ENCODE results near the gene KLK5.

KLK5 gene

GRCh38 chr19:50933640-50934039 is 19.2 kb downstream of the KLK5 start:
- Histone ChIP-seq H3K4me3 (ENCODE audit: low read depth in 1 of 2, low read length in 2 of 2) (no peak overlapping the region), H3K27me3 (ENCODE audit: low read depth, low read length) (peaks cover 3% of the 10 kb centered on the region), H3K36me3 (ENCODE audit: control insufficient read depth in 1 of 2, insufficient read depth in 2 of 2, low read length in 2 of 2) (no peaks in the 10 kb centered on the region), H3K9me3 (ENCODE audit: control insufficient read depth in 1 of 2, low read length in 2 of 2) (no peaks in the 10 kb centered on the region), H3K4me1 (ENCODE audit: control insufficient read depth in 1 of 2, insufficient read depth in 2 of 2, low read length in 2 of 2) (no peaks in the 10 kb centered on the region), H3K27ac (ENCODE audit: low read length) (no peak overlapping the region)

GRCh38 chr19:50932690-50933083 is 20.2 kb downstream of the KLK5 start:
- H3K27me3 ChIP-seq (ENCODE audit: low read depth, low read length), result peaks cover 5% of the 10 kb centered on the region

GRCh38 chr19:50932018-50932689 is 20.7 kb downstream of the KLK5 start:
- Histone ChIP-seq H3K4me3 (ENCODE audit: low read depth in 1 of 2, low read length in 2 of 2) (no peak overlapping the region), H3K4me1 (ENCODE audit: control insufficient read depth in 1 of 2, insufficient read depth in 2 of 2, low read length in 2 of 2) (no peaks in the 10 kb centered on the region), H3K27ac (ENCODE audit: low read length) (no peak overlapping the region), H3K9me3 (ENCODE audit: control insufficient read depth in 1 of 2, low read length in 2 of 2) (no peaks in the 10 kb centered on the region), H3K27me3 (ENCODE audit: low read depth, low read length) (peaks cover 5% of the 10 kb centered on the region), H3K36me3 (ENCODE audit: control insufficient read depth in 1 of 2, insufficient read depth in 2 of 2, low read length in 2 of 2) (no peaks in the 10 kb centered on the region)

More at GRCh38 chr19:50932690-50933083, 20.2 kb downstream of the KLK5 start:
- Histone ChIP-seq H3K4me1 (ENCODE audit: control insufficient read depth in 1 of 2, insufficient read depth in 2 of 2, low read length in 2 of 2) (no peaks in the 10 kb centered on the region), H3K4me3 (ENCODE audit: low read depth in 1 of 2, low read length in 2 of 2) (no peak overlapping the region), H3K36me3 (ENCODE audit: control insufficient read depth in 1 of 2, insufficient read depth in 2 of 2, low read length in 2 of 2) (no peaks in the 10 kb centered on the region), H3K27ac (ENCODE audit: low read length) (no peak overlapping the region), H3K9me3 (ENCODE audit: control insufficient read depth in 1 of 2, low read length in 2 of 2) (no peaks in the 10 kb centered on the region)

- no peak overlapping the region for H3K27ac ChIP-seq (ENCODE audit: low read length)
- peaks cover 5% of the 10 kb centered on the region for H3K27me3 ChIP-seq (ENCODE audit: low read depth, low read length)
- no peak overlapping the region for H3K4me3 ChIP-seq (ENCODE audit: low read depth in 1 of 2, low read length in 2 of 2)
- no peaks in the 10 kb centered on the region for H3K9me3 ChIP-seq (ENCODE audit: control insufficient read depth in 1 of 2, low read length in 2 of 2)
- no peaks in the 10 kb centered on the region for H3K4me1 ChIP-seq (ENCODE audit: control insufficient read depth in 1 of 2, insufficient read depth in 2 of 2, low read length in 2 of 2)
- no peaks in the 10 kb centered on the region for H3K36me3 ChIP-seq (ENCODE audit: control insufficient read depth in 1 of 2, insufficient read depth in 2 of 2, low read length in 2 of 2)
These were observed 21.8 kb downstream of the KLK5 start for GRCh38 chr19:50931023-50931422.

GRCh38 chr19:50928831-50929230 is 24.0 kb downstream of the KLK5 start:
- Histone ChIP-seq H3K9me3 (ENCODE audit: control insufficient read depth in 1 of 2, low read length in 2 of 2) (no peaks in the 10 kb centered on the region), H3K27ac (ENCODE audit: low read length) (no peak overlapping the region), H3K27me3 (ENCODE audit: low read depth, low read length) (peaks cover 5% of the 10 kb centered on the region), H3K4me1 (ENCODE audit: control insufficient read depth in 1 of 2, insufficient read depth in 2 of 2, low read length in 2 of 2) (no peaks in the 10 kb centered on the region), H3K36me3 (ENCODE audit: control insufficient read depth in 1 of 2, insufficient read depth in 2 of 2, low read length in 2 of 2) (no peaks in the 10 kb centered on the region), H3K4me3 (ENCODE audit: low read depth in 1 of 2, low read length in 2 of 2) (no peak overlapping the region)

GRCh38 chr19:50926144-50926543 is 26.7 kb downstream of the KLK5 start:
- Histone ChIP-seq H3K27ac (ENCODE audit: low read length) (no peak overlapping the region), H3K4me1 (ENCODE audit: control insufficient read depth in 1 of 2, insufficient read depth in 2 of 2, low read length in 2 of 2) (no peaks in the 10 kb centered on the region), H3K4me3 (ENCODE audit: low read depth in 1 of 2, low read length in 2 of 2) (no peak overlapping the region), H3K9me3 (ENCODE audit: control insufficient read depth in 1 of 2, low read length in 2 of 2) (no peaks in the 10 kb centered on the region), H3K27me3 (ENCODE audit: low read depth, low read length) (peaks cover 5% of the 10 kb centered on the region), H3K36me3 (ENCODE audit: control insufficient read depth in 1 of 2, insufficient read depth in 2 of 2, low read length in 2 of 2) (no peaks in the 10 kb centered on the region)

- Histone ChIP-seq H3K36me3 (ENCODE audit: control insufficient read depth in 1 of 2, insufficient read depth in 2 of 2, low read length in 2 of 2) (no peaks in the 10 kb centered on the region), H3K4me3 (ENCODE audit: low read depth in 1 of 2, low read length in 2 of 2) (no peak overlapping the region), H3K27me3 (ENCODE audit: low read depth, low read length) (peaks cover 5% of the 10 kb centered on the region), H3K4me1 (ENCODE audit: control insufficient read depth in 1 of 2, insufficient read depth in 2 of 2, low read length in 2 of 2) (no peaks in the 10 kb centered on the region), H3K9me3 (ENCODE audit: control insufficient read depth in 1 of 2, low read length in 2 of 2) (no peaks in the 10 kb centered on the region), H3K27ac (ENCODE audit: low read length) (no peak overlapping the region)
These were observed 27.1 kb downstream of the KLK5 start for GRCh38 chr19:50925734-50926133.

GRCh38 chr19:50924586-50924985 is 28.3 kb downstream of the KLK5 start:
- Histone ChIP-seq H3K9me3 (ENCODE audit: control insufficient read depth in 1 of 2, low read length in 2 of 2) (no peaks in the 10 kb centered on the region), H3K27ac (ENCODE audit: low read length) (no peak overlapping the region), H3K27me3 (ENCODE audit: low read depth, low read length) (peaks cover 5% of the 10 kb centered on the region), H3K36me3 (ENCODE audit: control insufficient read depth in 1 of 2, insufficient read depth in 2 of 2, low read length in 2 of 2) (no peaks in the 10 kb centered on the region), H3K4me1 (ENCODE audit: control insufficient read depth in 1 of 2, insufficient read depth in 2 of 2, low read length in 2 of 2) (no peaks in the 10 kb centered on the region), H3K4me3 (ENCODE audit: low read depth in 1 of 2, low read length in 2 of 2) (no peak overlapping the region)

- no peaks in the 10 kb centered on the region for H3K36me3 ChIP-seq (ENCODE audit: control insufficient read depth in 1 of 2, insufficient read depth in 2 of 2, low read length in 2 of 2)
- no peak overlapping the region for H3K27ac ChIP-seq (ENCODE audit: low read length)
- no peaks in the 10 kb centered on the region for H3K4me1 ChIP-seq (ENCODE audit: control insufficient read depth in 1 of 2, insufficient read depth in 2 of 2, low read length in 2 of 2)
- no peaks in the 10 kb centered on the region for H3K27me3 ChIP-seq (ENCODE audit: low read depth, low read length)
- H3K4me3 ChIP-seq (ENCODE audit: low read depth in 1 of 2, low read length in 2 of 2), result no peak overlapping the region
- H3K9me3 ChIP-seq (ENCODE audit: control insufficient read depth in 1 of 2, low read length in 2 of 2), result no peaks in the 10 kb centered on the region
These were observed 30.5 kb downstream of the KLK5 start for GRCh38 chr19:50922317-50922853.

- Histone ChIP-seq H3K4me3 (ENCODE audit: low read depth in 1 of 2, low read length in 2 of 2) (no peak overlapping the region), H3K36me3 (ENCODE audit: control insufficient read depth in 1 of 2, insufficient read depth in 2 of 2, low read length in 2 of 2) (no peaks in the 10 kb centered on the region), H3K27me3 (ENCODE audit: low read depth, low read length) (no peaks in the 10 kb centered on the region), H3K27ac (ENCODE audit: low read length) (no peak overlapping the region), H3K4me1 (ENCODE audit: control insufficient read depth in 1 of 2, insufficient read depth in 2 of 2, low read length in 2 of 2) (no peaks in the 10 kb centered on the region), H3K9me3 (ENCODE audit: control insufficient read depth in 1 of 2, low read length in 2 of 2) (no peaks in the 10 kb centered on the region)
These were observed 31.2 kb downstream of the KLK5 start for GRCh38 chr19:50921426-50922316.

- H3K4me3 ChIP-seq (ENCODE audit: low read depth in 1 of 2, low read length in 2 of 2), result no peak overlapping the region
- no peak overlapping the region for H3K27ac ChIP-seq (ENCODE audit: low read length)
- peaks cover 10% of the 10 kb centered on the region for H3K27me3 ChIP-seq (ENCODE audit: low read depth, low read length)
- H3K36me3 ChIP-seq (ENCODE audit: control insufficient read depth in 1 of 2, insufficient read depth in 2 of 2, low read length in 2 of 2), result no peaks in the 10 kb centered on the region
- H3K4me1 ChIP-seq (ENCODE audit: control insufficient read depth in 1 of 2, insufficient read depth in 2 of 2, low read length in 2 of 2), result no peaks in the 10 kb centered on the region
- H3K9me3 ChIP-seq (ENCODE audit: control insufficient read depth in 1 of 2, low read length in 2 of 2), result no peaks in the 10 kb centered on the region
These were observed 36.8 kb downstream of the KLK5 start for GRCh38 chr19:50916069-50916468.

All from muscle layer of duodenum (tissue), 2 donors.